Measurements from ENCODE around the gene RASAL1. TPM values are rescaled to one million over a fixed set of nuclear protein-coding genes. Genes with fewer than 3 reads are reported as not detected.

Gene RASAL1
- total and polyA plus RNA-seq, 3 experiments from 2014 or later, result 0.45 to 0.72 (median 0.51) TPM

GRCh38 chr12:113167868-113168267, 32.3 kb upstream of the RASAL1 start:
- ChIA-PET POLR2A (no interaction called here), CTCF (no interaction called here)
- H3K27ac ChIP-seq (ENCODE audit: low read depth, low read length), result no peak overlapping the region
- Mint-ChIP-seq H3K27me3 (no peaks in the 10 kb centered on the region), H3K27ac (peak overlapping the region in 1 of 8 donors; percentile 43), H3K4me1 (peaks cover 0 to 1% (median 0%) of the 10 kb centered on the region in 3 donors), H3K9me3 (no peaks in the 10 kb centered on the region), H3K4me3 (no peak overlapping the region), H3K36me3 (peaks cover 21 to 95% (median 23%) of the 10 kb centered on the region in 3 donors)
- H3K36me3 ChIP-seq (ENCODE audit: insufficient read depth, low read length), result peaks cover 66% of the 10 kb centered on the region
- H3K27me3 ChIP-seq (ENCODE audit: insufficient read depth, low read length, poor library complexity, severe bottlenecking), result no peaks in the 10 kb centered on the region
- DNase-seq, result no peak
- no peak overlapping the region for H3K4me3 ChIP-seq (ENCODE audit: low read length)
- H3K9me3 ChIP-seq (ENCODE audit: low read length), result no peaks in the 10 kb centered on the region
- no peaks in the 10 kb centered on the region for H3K4me1 ChIP-seq (ENCODE audit: insufficient read depth, low read length)

GRCh38 chr12:113165521-113166450, 30.2 kb upstream of the RASAL1 start:
- CTCF ChIA-PET, result interaction anchor here (0.9 to 2.6 kb wide), 3 partner anchors 9 to 117 kb away, joined by 4 to 17 read pairs (median 8); no protein-coding TSS in a partner anchor
- H3K9me3 Mint-ChIP-seq, result no peaks in the 10 kb centered on the region
- peaks cover 54% of the 10 kb centered on the region for H3K36me3 ChIP-seq (ENCODE audit: insufficient read depth, low read length)
- POLR2A ChIA-PET, result interaction anchor here (0.6 kb wide), 1 partner anchor 13 kb away, joined by 4 read pairs; no protein-coding TSS in a partner anchor
- H3K4me1 ChIP-seq (ENCODE audit: insufficient read depth, low read length), result no peaks in the 10 kb centered on the region
- H3K4me3 Mint-ChIP-seq, result no peak overlapping the region
- H3K36me3 Mint-ChIP-seq, result peaks cover 12 to 90% (median 12%) of the 10 kb centered on the region in 3 donors
- no peaks in the 10 kb centered on the region for H3K27me3 ChIP-seq (ENCODE audit: insufficient read depth, low read length, poor library complexity, severe bottlenecking)
- peak overlapping the region in 1 of 8 donors; percentile 21 for H3K27ac Mint-ChIP-seq
- H3K27me3 Mint-ChIP-seq, result no peaks in the 10 kb centered on the region
- H3K9me3 ChIP-seq (ENCODE audit: low read length), result no peaks in the 10 kb centered on the region
- no peak overlapping the region for H3K4me3 ChIP-seq (ENCODE audit: low read length)
- H3K27ac ChIP-seq (ENCODE audit: low read depth, low read length), result no peak overlapping the region
- no peak for DNase-seq
- H3K4me1 Mint-ChIP-seq, result no peaks in the 10 kb centered on the region

DNA sequence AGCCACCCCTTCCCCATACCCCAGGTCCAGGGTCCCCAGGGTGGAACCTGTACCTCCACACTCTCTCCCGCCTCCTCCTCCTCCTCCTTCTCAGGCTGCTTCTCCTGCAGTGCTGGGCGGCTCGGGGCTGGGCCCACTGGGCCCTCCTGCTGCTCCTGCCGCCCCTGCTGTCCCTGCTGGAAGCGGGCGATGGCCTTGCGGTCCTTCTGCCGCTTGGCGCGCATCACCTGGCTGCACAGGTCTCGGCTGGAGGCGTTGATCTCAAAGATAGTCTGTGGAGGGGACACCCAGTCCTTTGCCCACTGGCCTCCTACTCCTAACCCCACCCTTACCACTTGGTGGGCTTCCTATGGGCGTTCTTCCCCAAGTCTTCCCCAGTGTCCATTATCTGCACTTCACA, 28.5 kb upstream of the RASAL1 start:
- peaks cover 8 to 92% (median 9%) of the 10 kb centered on the region in 3 donors for H3K36me3 Mint-ChIP-seq

DNA sequence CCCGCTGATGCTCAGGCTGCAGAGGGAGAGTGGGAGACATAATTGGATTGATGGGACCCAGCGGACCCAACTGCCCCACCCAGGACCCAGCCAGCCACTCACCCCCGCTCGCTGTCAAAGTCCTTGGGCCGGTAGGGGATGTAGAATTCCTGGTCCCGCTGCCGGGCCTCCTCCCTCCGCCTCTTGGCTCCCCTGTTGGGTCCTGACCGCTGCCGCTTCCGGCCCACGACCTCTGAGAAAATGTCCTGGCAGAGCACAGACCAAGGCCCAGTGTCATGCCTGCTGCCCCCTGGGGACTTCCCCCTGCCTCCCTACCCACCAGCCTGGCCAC, 27.4 kb upstream of the RASAL1 start:
- CTCF ChIA-PET, result interaction anchor here (1.3 to 4.0 kb wide), 2 partner anchors 12 to 114 kb away, joined by 3 to 17 read pairs; no protein-coding TSS in a partner anchor

More for the DNA sequence above, 28.5 kb upstream of the RASAL1 start:
- Histone ChIP-seq H3K4me3 (ENCODE audit: low read length) (no peak overlapping the region), H3K27ac (ENCODE audit: low read depth, low read length) (no peak overlapping the region), H3K9me3 (ENCODE audit: low read length) (no peaks in the 10 kb centered on the region), H3K4me1 (ENCODE audit: insufficient read depth, low read length) (no peaks in the 10 kb centered on the region), H3K36me3 (ENCODE audit: insufficient read depth, low read length) (peaks cover 58% of the 10 kb centered on the region), H3K27me3 (ENCODE audit: insufficient read depth, low read length, poor library complexity, severe bottlenecking) (no peaks in the 10 kb centered on the region)
- Mint-ChIP-seq H3K27ac (peak overlapping the region in 1 of 8 donors; percentile 73), H3K4me1 (no peaks in the 10 kb centered on the region), H3K9me3 (no peaks in the 10 kb centered on the region), H3K4me3 (peak overlapping the region in 1 of 7 donors; percentile 40), H3K27me3 (no peaks in the 10 kb centered on the region)
- no peak for DNase-seq
- ChIA-PET CTCF (interaction anchor here (0.6 to 2.6 kb wide), 2 partner anchors 10 to 26 kb away, joined by 4 to 17 read pairs; no protein-coding TSS in a partner anchor), POLR2A (no interaction called here)

DNA sequence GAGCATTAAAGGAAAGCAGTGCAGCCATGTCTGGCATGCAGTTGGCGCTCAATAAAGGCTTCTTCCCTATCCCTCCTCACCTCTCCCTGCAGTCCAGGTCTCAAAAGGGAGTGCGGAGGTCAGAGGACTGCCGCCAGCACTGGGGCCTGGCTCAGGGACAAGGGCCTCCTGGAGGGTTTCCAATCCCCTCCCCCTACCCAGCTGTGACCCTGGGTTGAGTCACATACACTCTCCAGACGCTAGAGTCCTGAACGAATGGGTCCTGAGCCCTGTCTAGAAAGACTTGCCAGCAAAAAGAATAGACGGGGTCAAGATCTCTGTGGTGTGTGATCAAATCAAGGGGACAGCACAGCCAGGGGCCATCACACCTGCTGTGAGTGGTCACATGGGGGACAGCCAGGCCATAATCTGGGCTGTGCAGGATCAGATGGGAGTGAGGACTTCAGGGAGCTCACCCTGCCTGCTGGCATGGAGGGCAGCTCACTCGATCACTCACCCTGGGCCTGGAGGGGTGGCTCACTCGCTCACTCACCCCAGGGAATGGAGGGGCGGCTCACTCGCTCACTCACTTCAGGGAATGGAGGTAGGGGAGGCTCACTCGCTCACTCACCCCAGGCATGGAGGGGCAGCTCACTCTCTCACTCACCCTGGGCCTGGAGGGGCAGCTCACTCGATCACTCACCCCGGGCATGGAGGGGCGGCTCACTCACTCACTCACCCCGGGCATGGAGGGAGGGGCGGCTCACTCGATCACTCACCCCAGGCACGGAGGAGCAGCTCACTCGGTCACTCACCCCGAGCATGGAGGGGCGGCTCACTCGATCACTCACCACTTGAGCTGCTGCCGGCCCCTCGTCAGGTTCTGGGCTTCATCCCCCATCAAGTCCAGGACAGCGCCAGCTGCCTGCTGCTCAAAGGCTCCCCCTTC, 26.8 kb upstream of the RASAL1 start:
- peaks cover 8 to 93% (median 8%) of the 10 kb centered on the region in 3 donors for H3K36me3 Mint-ChIP-seq
- H3K4me1 Mint-ChIP-seq, result no peaks in the 10 kb centered on the region
- Histone ChIP-seq H3K27ac (ENCODE audit: low read depth, low read length) (no peak overlapping the region), H3K4me3 (ENCODE audit: low read length) (no peak overlapping the region), H3K27me3 (ENCODE audit: insufficient read depth, low read length, poor library complexity, severe bottlenecking) (no peaks in the 10 kb centered on the region), H3K4me1 (ENCODE audit: insufficient read depth, low read length) (no peaks in the 10 kb centered on the region), H3K36me3 (ENCODE audit: insufficient read depth, low read length) (peaks cover 56% of the 10 kb centered on the region), H3K9me3 (ENCODE audit: low read length) (no peaks in the 10 kb centered on the region)
- no peaks in the 10 kb centered on the region for H3K27me3 Mint-ChIP-seq
- no peaks in the 10 kb centered on the region for H3K9me3 Mint-ChIP-seq
- CTCF ChIA-PET, result interaction anchor here (1.3 to 4.0 kb wide), 2 partner anchors 12 to 114 kb away, joined by 3 to 17 read pairs; no protein-coding TSS in a partner anchor
- POLR2A ChIA-PET, result no interaction called here
- no peak for DNase-seq
- H3K4me3 Mint-ChIP-seq, result no peak overlapping the region
- peak overlapping the region in 1 of 8 donors; percentile 44 for H3K27ac Mint-ChIP-seq

More for the DNA sequence above, 27.4 kb upstream of the RASAL1 start:
- Histone ChIP-seq H3K27me3 (ENCODE audit: insufficient read depth, low read length, poor library complexity, severe bottlenecking) (no peaks in the 10 kb centered on the region), H3K4me1 (ENCODE audit: insufficient read depth, low read length) (no peaks in the 10 kb centered on the region), H3K27ac (ENCODE audit: low read depth, low read length) (no peak overlapping the region), H3K9me3 (ENCODE audit: low read length) (no peaks in the 10 kb centered on the region), H3K36me3 (ENCODE audit: insufficient read depth, low read length) (peaks cover 56% of the 10 kb centered on the region), H3K4me3 (ENCODE audit: low read length) (no peak overlapping the region)
- peaks cover 8 to 92% (median 8%) of the 10 kb centered on the region in 3 donors for H3K36me3 Mint-ChIP-seq
- no peak for DNase-seq
- no peaks in the 10 kb centered on the region for H3K27me3 Mint-ChIP-seq
- POLR2A ChIA-PET, result no interaction called here
- H3K27ac Mint-ChIP-seq, result peak overlapping the region in 1 of 8 donors; percentile 44
- H3K4me3 Mint-ChIP-seq, result peak overlapping the region in 1 of 7 donors; percentile 56
- H3K4me1 Mint-ChIP-seq, result no peaks in the 10 kb centered on the region
- no peaks in the 10 kb centered on the region for H3K9me3 Mint-ChIP-seq

GRCh38 chr12:113161415-113162016, 26.0 kb upstream of the RASAL1 start:
- H3K27me3 Mint-ChIP-seq, result no peaks in the 10 kb centered on the region
- no peak overlapping the region for H3K27ac Mint-ChIP-seq
- Histone ChIP-seq H3K4me1 (ENCODE audit: insufficient read depth, low read length) (no peaks in the 10 kb centered on the region), H3K36me3 (ENCODE audit: insufficient read depth, low read length) (peaks cover 56% of the 10 kb centered on the region), H3K9me3 (ENCODE audit: low read length) (no peaks in the 10 kb centered on the region), H3K4me3 (ENCODE audit: low read length) (no peak overlapping the region), H3K27ac (ENCODE audit: low read depth, low read length) (no peak overlapping the region), H3K27me3 (ENCODE audit: insufficient read depth, low read length, poor library complexity, severe bottlenecking) (no peaks in the 10 kb centered on the region)
- H3K36me3 Mint-ChIP-seq, result peaks cover 8 to 88% (median 11%) of the 10 kb centered on the region in 3 donors
- H3K4me1 Mint-ChIP-seq, result peaks cover 1 to 7% (median 3%) of the 10 kb centered on the region in 3 donors
- ChIA-PET CTCF (interaction anchor here (4.0 kb wide), 1 partner anchor 13 kb away, joined by 17 read pairs; no protein-coding TSS in a partner anchor), POLR2A (interaction anchor here (0.5 kb wide), 1 partner anchor 21 kb away, joined by 3 read pairs; no protein-coding TSS in a partner anchor)
- H3K9me3 Mint-ChIP-seq, result no peaks in the 10 kb centered on the region
- DNase-seq, result no peak
- H3K4me3 Mint-ChIP-seq, result no peak overlapping the region

DNA sequence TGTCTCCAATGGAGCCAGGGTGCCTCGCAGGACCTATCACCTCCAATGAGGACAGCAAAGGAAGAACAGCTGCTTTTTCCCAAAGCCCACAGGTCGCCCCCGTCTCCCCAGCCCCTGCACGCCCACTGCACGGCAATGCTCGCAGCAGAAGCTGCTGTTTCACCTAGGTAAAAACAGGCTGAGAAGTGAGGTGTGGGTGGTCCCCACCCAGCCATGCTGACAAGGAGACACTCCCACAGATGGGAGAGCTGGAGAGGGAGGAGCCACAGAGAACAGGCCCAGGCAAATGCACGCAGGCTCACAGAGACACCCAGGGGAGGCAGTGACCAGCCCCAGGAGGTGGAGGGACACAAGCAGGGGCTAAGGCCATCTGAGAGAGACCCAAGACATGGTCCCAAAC, 24.4 kb upstream of the RASAL1 start:
- Histone ChIP-seq H3K4me1 (ENCODE audit: insufficient read depth, low read length) (peaks cover 5% of the 10 kb centered on the region), H3K36me3 (ENCODE audit: insufficient read depth, low read length) (peaks cover 45% of the 10 kb centered on the region), H3K27me3 (ENCODE audit: insufficient read depth, low read length, poor library complexity, severe bottlenecking) (no peaks in the 10 kb centered on the region), H3K27ac (ENCODE audit: low read depth, low read length) (no peak overlapping the region), H3K4me3 (ENCODE audit: low read length) (no peak overlapping the region), H3K9me3 (ENCODE audit: low read length) (no peaks in the 10 kb centered on the region)
- no peaks in the 10 kb centered on the region for H3K9me3 Mint-ChIP-seq
- H3K4me1 Mint-ChIP-seq, result peaks cover 1 to 14% (median 7%) of the 10 kb centered on the region in 3 donors
- H3K4me3 Mint-ChIP-seq, result no peak overlapping the region
- ChIA-PET POLR2A (no interaction called here), CTCF (interaction anchor here (4.0 kb wide), 1 partner anchor 15 kb away, joined by 17 read pairs; no protein-coding TSS in a partner anchor)
- peaks cover 4 to 74% (median 7%) of the 10 kb centered on the region in 3 donors for H3K36me3 Mint-ChIP-seq
- H3K27ac Mint-ChIP-seq, result peak overlapping the region in 1 of 8 donors; percentile 17
- DNase-seq, result no peak
- peaks cover 4 to 6% of the 10 kb centered on the region in 2 donors for H3K27me3 Mint-ChIP-seq

Data from CD8-positive, alpha-beta memory T cell (primary cell).